Measurements from ENCODE around the gene NSMCE1.
"Not testable (repeated sequence)": the region's sequence is repeated elsewhere in the genome, so short reads cannot be mapped to it uniquely, and the experiment has no call there.

Gene NSMCE1

GRCh38 chr16:27298132-27298531, 29.6 kb upstream of the NSMCE1 start:
- Histone ChIP-seq H3K9ac (ENCODE audit: low read depth, low read length) (no peak overlapping the region), H3K27me3 (ENCODE audit: control insufficient read depth, insufficient read depth, low read length) (no peaks in the 10 kb centered on the region), H3K4me1 (ENCODE audit: control insufficient read depth, insufficient read depth, low read length) (no peaks in the 10 kb centered on the region), H3K27ac (ENCODE audit: low read depth, low read length) (no peak overlapping the region), H3K36me3 (ENCODE audit: control insufficient read depth, insufficient read depth, low read length) (no peaks in the 10 kb centered on the region), H3K4me3 (ENCODE audit: low read depth, low read length) (no peak overlapping the region), H3K9me3 (ENCODE audit: control insufficient read depth, insufficient read depth, low read length) (no peaks in the 10 kb centered on the region)

- no peaks in the 10 kb centered on the region for H3K27me3 ChIP-seq (ENCODE audit: control insufficient read depth, insufficient read depth, low read length)
- no peak overlapping the region for H3K27ac ChIP-seq (ENCODE audit: low read depth, low read length)
- no peaks in the 10 kb centered on the region for H3K36me3 ChIP-seq (ENCODE audit: control insufficient read depth, insufficient read depth, low read length)
- no peak overlapping the region for H3K9ac ChIP-seq (ENCODE audit: low read depth, low read length)
- H3K4me3 ChIP-seq (ENCODE audit: low read depth, low read length): no peak overlapping the region
- no peaks in the 10 kb centered on the region for H3K4me1 ChIP-seq (ENCODE audit: control insufficient read depth, insufficient read depth, low read length)
- no peaks in the 10 kb centered on the region for H3K9me3 ChIP-seq (ENCODE audit: control insufficient read depth, insufficient read depth, low read length)
Observed at GRCh38 chr16:27293343-27293742, 24.8 kb upstream of the NSMCE1 start.

- H3K9me3 ChIP-seq (ENCODE audit: control insufficient read depth, insufficient read depth, low read length): no peaks in the 10 kb centered on the region
- no peaks in the 10 kb centered on the region for H3K36me3 ChIP-seq (ENCODE audit: control insufficient read depth, insufficient read depth, low read length)
- no peak overlapping the region for H3K4me3 ChIP-seq (ENCODE audit: low read depth, low read length)
- H3K27me3 ChIP-seq (ENCODE audit: control insufficient read depth, insufficient read depth, low read length): no peaks in the 10 kb centered on the region
- H3K9ac ChIP-seq (ENCODE audit: low read depth, low read length): no peak overlapping the region
- no peaks in the 10 kb centered on the region for H3K4me1 ChIP-seq (ENCODE audit: control insufficient read depth, insufficient read depth, low read length)
- H3K27ac ChIP-seq (ENCODE audit: low read depth, low read length): no peak overlapping the region
Observed at GRCh38 chr16:27291722-27292240, 23.2 kb upstream of the NSMCE1 start.

GRCh38 chr16:27291106-27291505, 22.5 kb upstream of the NSMCE1 start:
- no peak overlapping the region for H3K27ac ChIP-seq (ENCODE audit: low read depth, low read length)
- H3K4me3 ChIP-seq (ENCODE audit: low read depth, low read length): no peak overlapping the region
- H3K9ac ChIP-seq (ENCODE audit: low read depth, low read length): no peak overlapping the region
- H3K36me3 ChIP-seq (ENCODE audit: control insufficient read depth, insufficient read depth, low read length): no peaks in the 10 kb centered on the region
- H3K27me3 ChIP-seq (ENCODE audit: control insufficient read depth, insufficient read depth, low read length): no peaks in the 10 kb centered on the region
- H3K9me3 ChIP-seq (ENCODE audit: control insufficient read depth, insufficient read depth, low read length): no peaks in the 10 kb centered on the region
- no peaks in the 10 kb centered on the region for H3K4me1 ChIP-seq (ENCODE audit: control insufficient read depth, insufficient read depth, low read length)

- no peaks in the 10 kb centered on the region for H3K9me3 ChIP-seq (ENCODE audit: control insufficient read depth, insufficient read depth, low read length)
Observed at GRCh38 chr16:27290562-27290961, 22.0 kb upstream of the NSMCE1 start.

DNA sequence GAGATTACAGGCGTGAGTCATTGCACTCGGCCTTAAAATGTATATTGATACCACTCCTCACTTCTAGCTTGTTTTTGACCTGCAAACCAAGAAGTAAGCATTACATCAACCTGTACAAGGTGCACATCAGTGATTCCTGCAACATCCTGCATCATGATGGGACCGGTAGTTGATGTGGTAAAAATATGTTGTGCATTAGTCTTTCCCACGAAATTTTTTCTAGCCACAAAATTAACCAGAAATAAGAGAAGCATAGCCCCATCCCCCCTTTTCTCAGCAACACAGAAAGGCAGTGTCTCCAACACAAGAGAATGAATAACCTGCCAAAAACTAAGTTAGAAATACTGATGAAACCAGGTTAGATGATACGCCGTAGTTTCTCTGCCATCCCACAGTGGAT, 21.1 kb upstream of the NSMCE1 start:
- Histone ChIP-seq H3K4me1 (ENCODE audit: control insufficient read depth, insufficient read depth, low read length) (no peaks in the 10 kb centered on the region), H3K27me3 (ENCODE audit: control insufficient read depth, insufficient read depth, low read length) (no peaks in the 10 kb centered on the region), H3K36me3 (ENCODE audit: control insufficient read depth, insufficient read depth, low read length) (no peaks in the 10 kb centered on the region), H3K9ac (ENCODE audit: low read depth, low read length) (no peak overlapping the region), H3K4me3 (ENCODE audit: low read depth, low read length) (no peak overlapping the region), H3K27ac (ENCODE audit: low read depth, low read length) (no peak overlapping the region), H3K9me3 (ENCODE audit: control insufficient read depth, insufficient read depth, low read length) (no peaks in the 10 kb centered on the region)

More at GRCh38 chr16:27290562-27290961, 22.0 kb upstream of the NSMCE1 start:
- Histone ChIP-seq H3K27me3 (ENCODE audit: control insufficient read depth, insufficient read depth, low read length) (no peaks in the 10 kb centered on the region), H3K4me1 (ENCODE audit: control insufficient read depth, insufficient read depth, low read length) (no peaks in the 10 kb centered on the region), H3K9ac (ENCODE audit: low read depth, low read length) (no peak overlapping the region), H3K4me3 (ENCODE audit: low read depth, low read length) (no peak overlapping the region), H3K27ac (ENCODE audit: low read depth, low read length) (no peak overlapping the region), H3K36me3 (ENCODE audit: control insufficient read depth, insufficient read depth, low read length) (no peaks in the 10 kb centered on the region)

GRCh38 chr16:27288313-27288712, 19.7 kb upstream of the NSMCE1 start:
- H3K36me3 ChIP-seq (ENCODE audit: control insufficient read depth, insufficient read depth, low read length): not testable (repeated sequence)

GRCh38 chr16:27287887-27288286, 19.3 kb upstream of the NSMCE1 start:
- no peak overlapping the region for H3K27ac ChIP-seq (ENCODE audit: low read depth, low read length)
- no peaks in the 10 kb centered on the region for H3K4me1 ChIP-seq (ENCODE audit: control insufficient read depth, insufficient read depth, low read length)
- H3K9ac ChIP-seq (ENCODE audit: low read depth, low read length): no peak overlapping the region
- no peaks in the 10 kb centered on the region for H3K36me3 ChIP-seq (ENCODE audit: control insufficient read depth, insufficient read depth, low read length)
- no peaks in the 10 kb centered on the region for H3K9me3 ChIP-seq (ENCODE audit: control insufficient read depth, insufficient read depth, low read length)
- no peak overlapping the region for H3K4me3 ChIP-seq (ENCODE audit: low read depth, low read length)
- H3K27me3 ChIP-seq (ENCODE audit: control insufficient read depth, insufficient read depth, low read length): no peaks in the 10 kb centered on the region

More at GRCh38 chr16:27288313-27288712, 19.7 kb upstream of the NSMCE1 start:
- not testable (repeated sequence) for H3K27ac ChIP-seq (ENCODE audit: low read depth, low read length); H3K27me3 ChIP-seq (ENCODE audit: control insufficient read depth, insufficient read depth, low read length); H3K9ac ChIP-seq (ENCODE audit: low read depth, low read length); H3K9me3 ChIP-seq (ENCODE audit: control insufficient read depth, insufficient read depth, low read length); H3K4me1 ChIP-seq (ENCODE audit: control insufficient read depth, insufficient read depth, low read length); H3K4me3 ChIP-seq (ENCODE audit: low read depth, low read length)

DNA sequence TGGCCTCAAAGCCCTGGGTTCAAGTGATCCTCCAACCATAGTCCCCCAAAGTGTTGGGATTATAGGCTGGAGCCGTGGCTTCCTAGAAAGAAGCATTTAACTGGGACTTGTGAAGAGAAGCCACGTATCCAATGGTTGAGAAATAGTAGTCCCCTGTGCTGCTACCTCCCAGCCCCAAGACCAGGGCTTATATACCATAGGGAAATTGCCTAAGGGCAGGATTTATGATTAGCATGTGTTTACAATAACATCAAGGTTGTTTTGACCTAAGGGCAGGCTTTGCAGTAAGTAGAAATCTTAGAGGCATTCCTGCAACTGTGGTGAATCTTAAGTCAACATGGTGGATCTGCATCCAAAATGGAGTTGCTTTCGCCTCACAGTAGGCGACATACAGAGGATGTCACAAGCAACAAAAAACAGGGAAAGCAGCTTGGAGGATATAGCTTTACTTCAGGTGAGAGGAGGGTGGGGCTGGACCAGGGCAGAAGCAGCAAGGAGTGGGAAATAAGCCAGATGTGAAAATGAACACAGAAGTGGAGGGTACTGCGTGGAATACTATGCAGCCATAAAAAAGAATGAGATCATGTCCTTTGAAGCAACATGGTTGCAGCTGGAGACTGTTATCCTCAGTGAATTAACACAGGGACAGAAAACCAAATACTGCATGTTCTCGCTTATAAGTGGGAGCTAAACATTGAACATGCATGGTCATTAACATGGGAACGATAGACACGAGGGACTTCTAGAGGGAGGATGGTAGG, 18.7 kb upstream of the NSMCE1 start:
- H3K4me1 ChIP-seq (ENCODE audit: control insufficient read depth, insufficient read depth, low read length): no peaks in the 10 kb centered on the region
- H3K4me3 ChIP-seq (ENCODE audit: low read depth, low read length): no peak overlapping the region
- H3K36me3 ChIP-seq (ENCODE audit: control insufficient read depth, insufficient read depth, low read length): no peaks in the 10 kb centered on the region
- H3K9me3 ChIP-seq (ENCODE audit: control insufficient read depth, insufficient read depth, low read length): no peaks in the 10 kb centered on the region
- H3K9ac ChIP-seq (ENCODE audit: low read depth, low read length): no peak overlapping the region
- H3K27me3 ChIP-seq (ENCODE audit: control insufficient read depth, insufficient read depth, low read length): no peaks in the 10 kb centered on the region
- H3K27ac ChIP-seq (ENCODE audit: low read depth, low read length): no peak overlapping the region

DNA sequence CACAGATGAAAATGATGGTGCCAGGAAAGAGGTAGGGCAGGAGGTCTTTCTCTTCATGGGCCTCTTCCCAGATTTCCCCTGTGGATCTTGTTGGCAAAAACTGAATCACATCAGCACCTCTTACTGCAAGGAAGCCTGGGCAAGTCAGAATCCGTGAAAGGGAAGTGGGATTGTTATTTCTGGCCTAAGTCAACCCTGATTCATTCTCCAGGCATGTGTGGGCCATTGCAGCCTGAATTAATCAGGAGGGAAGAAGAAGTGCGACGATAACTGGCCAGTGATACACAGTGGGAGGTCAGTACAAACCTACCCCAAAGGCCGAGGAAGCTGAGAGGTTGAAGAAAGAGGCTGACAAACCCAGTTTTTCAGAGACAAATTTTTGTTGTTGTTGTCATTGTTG, 17.9 kb upstream of the NSMCE1 start:
- Histone ChIP-seq H3K4me3 (ENCODE audit: low read depth, low read length) (no peak overlapping the region), H3K27ac (ENCODE audit: low read depth, low read length) (no peak overlapping the region)

DNA sequence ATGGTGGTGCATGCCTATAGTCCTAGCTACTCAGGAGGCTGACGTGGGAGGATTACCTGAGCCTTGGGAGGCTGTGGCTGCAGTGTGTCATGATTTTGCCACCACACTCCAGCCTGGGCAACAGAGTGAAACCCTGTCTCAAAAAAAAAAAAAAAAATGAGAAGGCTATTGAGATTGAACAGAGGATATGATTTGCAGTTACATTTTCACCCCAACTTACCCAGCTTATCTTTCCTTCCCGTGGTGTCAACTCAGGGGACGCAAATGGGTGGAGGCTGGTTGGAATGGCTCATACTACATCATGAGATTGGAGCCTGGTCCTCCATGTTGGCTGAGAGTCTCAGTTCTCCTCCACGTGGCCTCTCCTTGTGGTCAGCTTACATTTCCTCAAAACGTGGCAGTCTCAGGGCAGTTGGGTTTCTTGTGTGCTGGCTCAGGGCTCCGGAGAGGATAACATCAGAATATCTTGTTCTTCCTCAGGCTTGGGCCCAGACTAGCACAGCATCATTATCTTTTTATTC, 17.2 kb upstream of the NSMCE1 start:
- H3K4me1 ChIP-seq (ENCODE audit: control insufficient read depth, insufficient read depth, low read length): no peaks in the 10 kb centered on the region

More for the DNA sequence above, 17.9 kb upstream of the NSMCE1 start:
- Histone ChIP-seq H3K27me3 (ENCODE audit: control insufficient read depth, insufficient read depth, low read length) (no peaks in the 10 kb centered on the region), H3K9me3 (ENCODE audit: control insufficient read depth, insufficient read depth, low read length) (no peaks in the 10 kb centered on the region), H3K9ac (ENCODE audit: low read depth, low read length) (no peak overlapping the region), H3K36me3 (ENCODE audit: control insufficient read depth, insufficient read depth, low read length) (no peaks in the 10 kb centered on the region), H3K4me1 (ENCODE audit: control insufficient read depth, insufficient read depth, low read length) (no peaks in the 10 kb centered on the region)

More for the DNA sequence above, 17.2 kb upstream of the NSMCE1 start:
- Histone ChIP-seq H3K27ac (ENCODE audit: low read depth, low read length) (no peak overlapping the region), H3K9ac (ENCODE audit: low read depth, low read length) (no peak overlapping the region), H3K36me3 (ENCODE audit: control insufficient read depth, insufficient read depth, low read length) (no peaks in the 10 kb centered on the region), H3K4me3 (ENCODE audit: low read depth, low read length) (no peak overlapping the region), H3K9me3 (ENCODE audit: control insufficient read depth, insufficient read depth, low read length) (no peaks in the 10 kb centered on the region), H3K27me3 (ENCODE audit: control insufficient read depth, insufficient read depth, low read length) (no peaks in the 10 kb centered on the region)
